Glutamatergic neuron (in vitro differentiated cells): ENCODE results near the gene STK39. TPM values are rescaled to one million over a fixed set of nuclear protein-coding genes. Genes with fewer than 3 reads are reported as not detected.

Source experiments
- DNase-seq: peaks from one replicate; pipeline ENCODE4 v3.0.0; 2022
- H3K27ac Mint-ChIP-seq: one replicate; pipeline ENCODE4 v1.8.0; 2020; ENCODE audit warnings: mild to moderate bottlenecking, mixed read lengths, inconsistent platforms; ENCODE audit not compliant: unreplicated experiment
- H3K27me3 Mint-ChIP-seq: one replicate; pipeline ENCODE4 v1.8.0; 2020; ENCODE audit warnings: mild to moderate bottlenecking, moderate library complexity, mixed read lengths, inconsistent platforms; ENCODE audit not compliant: unreplicated experiment
- H3K36me3 Mint-ChIP-seq: one replicate; pipeline ENCODE4 v1.8.0; 2020; ENCODE audit warnings: mild to moderate bottlenecking, mixed read lengths, inconsistent platforms; ENCODE audit not compliant: unreplicated experiment
- H3K4me1 Mint-ChIP-seq: one replicate; pipeline ENCODE4 v1.8.0; 2020; ENCODE audit warnings: mild to moderate bottlenecking, low read depth, mixed read lengths, inconsistent platforms; ENCODE audit not compliant: unreplicated experiment
- H3K4me3 Mint-ChIP-seq: one replicate; pipeline ENCODE4 v1.8.0; 2020; ENCODE audit warnings: mild to moderate bottlenecking, mixed read lengths, inconsistent platforms; ENCODE audit not compliant: unreplicated experiment
- H3K9me3 Mint-ChIP-seq: one replicate; pipeline ENCODE4 v1.8.0; 2020; ENCODE audit warnings: mild to moderate bottlenecking, moderate library complexity, mixed read lengths, inconsistent platforms; ENCODE audit not compliant: unreplicated experiment
- CTCF ChIP-seq: fragments of 200-600 bp; sonication (generic); IDR thresholded peaks from one replicate; pipeline ENCODE4 v1.5.0; 2021; ENCODE audit not compliant: partially characterized antibody, unreplicated experiment
- total RNA-seq: library from RNA; stranded (reverse); fragmentation: NEBNext Ultra II Directional; extraction: Animal tissue kit (Norgen Biotek cat#: 25700); gene quantifications from one replicate; pipeline ENCODE4 v1.2.1, GENCODE V29; 2021; ENCODE audit not compliant: unreplicated experiment

Gene STK39
- total RNA-seq, 1 donor from 2014 or later = 35.9 TPM

GRCh38 chr2:168181825-168182224 is 65.6 kb downstream of the STK39 start:
- TF ChIP-seq CTCF = no peak
- Mint-ChIP-seq H3K9me3 (no peaks in the 10 kb centered on the region), H3K27ac (no peak overlapping the region), H3K4me3 (no peak overlapping the region), H3K4me1 (peaks cover 13% of the 10 kb centered on the region), H3K36me3 (peaks cover 7% of the 10 kb centered on the region), H3K27me3 (no peaks in the 10 kb centered on the region)
- DNase-seq = no peak

- no peak for DNase-seq
- Mint-ChIP-seq H3K27ac (no peak overlapping the region), H3K36me3 (peaks cover 7% of the 10 kb centered on the region), H3K9me3 (no peaks in the 10 kb centered on the region), H3K4me1 (peaks cover 12% of the 10 kb centered on the region), H3K4me3 (no peak overlapping the region), H3K27me3 (no peaks in the 10 kb centered on the region)
- no peak for TF ChIP-seq CTCF
These were observed 66.5 kb downstream of the STK39 start for GRCh38 chr2:168180914-168181313.

GRCh38 chr2:168180483-168180882 is 66.9 kb downstream of the STK39 start:
- Mint-ChIP-seq H3K36me3 (peaks cover 7% of the 10 kb centered on the region), H3K27ac (no peak overlapping the region), H3K9me3 (no peaks in the 10 kb centered on the region)

GRCh38 chr2:168179592-168179991 is 67.8 kb downstream of the STK39 start:
- H3K4me3 Mint-ChIP-seq = no peak overlapping the region

More at GRCh38 chr2:168180483-168180882, 66.9 kb downstream of the STK39 start:
- no peak for DNase-seq
- Mint-ChIP-seq H3K4me3 (no peak overlapping the region), H3K4me1 (peaks cover 12% of the 10 kb centered on the region), H3K27me3 (no peaks in the 10 kb centered on the region)
- no peak for TF ChIP-seq CTCF

More at GRCh38 chr2:168179592-168179991, 67.8 kb downstream of the STK39 start:
- Mint-ChIP-seq H3K27me3 (no peaks in the 10 kb centered on the region), H3K27ac (no peak overlapping the region), H3K36me3 (peaks cover 7% of the 10 kb centered on the region), H3K9me3 (no peaks in the 10 kb centered on the region), H3K4me1 (peaks cover 18% of the 10 kb centered on the region)
- no peak for TF ChIP-seq CTCF
- no peak for DNase-seq
